GM13977 (cell line): ENCODE data around the gene TMIGD3.
A peak's percentile ranks its signal among the peaks of the same experiment; 100 is the strongest.

Source experiments
- DNase-seq: peaks from one replicate; pipeline ENCODE4 v3.0.0; 2012; ENCODE audit warnings: low spot score
- in situ Hi-C: fragments of 300-500 bp; cut with MboI; formaldehyde crosslinking; loops from one replicate; pipeline ENCODE4 v1.12.0; 2022; ENCODE audit warnings: low sequenced_read_pairs, low pct_unique_long_range_greater_than_20kb, mixed read lengths, inconsistent platforms; ENCODE audit not compliant: unreplicated experiment
- TF ChIP-seq, protein P1 (sequence below): IDR thresholded peaks from 2 replicates; pipeline ENCODE4 v1.5.1; 2012; ENCODE audit warnings: mild to moderate bottlenecking, control low read depth; ENCODE audit not compliant: insufficient read depth; ENCODE audit errors: extremely low read depth, missing control alignments

Gene TMIGD3

DNA sequence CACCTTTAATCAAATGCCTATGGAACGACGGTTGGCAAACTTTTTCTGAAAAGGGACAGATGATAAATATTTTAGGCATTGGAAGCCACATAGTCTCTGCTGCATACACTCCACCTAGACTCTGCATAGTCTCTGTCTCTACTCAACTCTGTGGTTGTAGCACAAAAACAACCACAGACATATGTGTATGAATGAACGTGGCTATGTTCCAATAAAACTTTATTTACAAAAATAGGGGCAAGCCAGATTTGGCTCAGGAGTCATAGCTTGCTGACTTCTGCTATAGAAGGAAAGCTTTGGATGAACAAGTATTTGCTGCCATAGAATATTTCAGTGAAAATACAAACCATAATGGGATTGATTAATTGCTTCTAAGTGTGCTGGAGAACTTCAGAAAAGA is 37.5 kb upstream of the TMIGD3 start:
- in situ Hi-C loops: no loop called here
- no peak for DNase-seq
- TF ChIP-seq, protein P1, sequence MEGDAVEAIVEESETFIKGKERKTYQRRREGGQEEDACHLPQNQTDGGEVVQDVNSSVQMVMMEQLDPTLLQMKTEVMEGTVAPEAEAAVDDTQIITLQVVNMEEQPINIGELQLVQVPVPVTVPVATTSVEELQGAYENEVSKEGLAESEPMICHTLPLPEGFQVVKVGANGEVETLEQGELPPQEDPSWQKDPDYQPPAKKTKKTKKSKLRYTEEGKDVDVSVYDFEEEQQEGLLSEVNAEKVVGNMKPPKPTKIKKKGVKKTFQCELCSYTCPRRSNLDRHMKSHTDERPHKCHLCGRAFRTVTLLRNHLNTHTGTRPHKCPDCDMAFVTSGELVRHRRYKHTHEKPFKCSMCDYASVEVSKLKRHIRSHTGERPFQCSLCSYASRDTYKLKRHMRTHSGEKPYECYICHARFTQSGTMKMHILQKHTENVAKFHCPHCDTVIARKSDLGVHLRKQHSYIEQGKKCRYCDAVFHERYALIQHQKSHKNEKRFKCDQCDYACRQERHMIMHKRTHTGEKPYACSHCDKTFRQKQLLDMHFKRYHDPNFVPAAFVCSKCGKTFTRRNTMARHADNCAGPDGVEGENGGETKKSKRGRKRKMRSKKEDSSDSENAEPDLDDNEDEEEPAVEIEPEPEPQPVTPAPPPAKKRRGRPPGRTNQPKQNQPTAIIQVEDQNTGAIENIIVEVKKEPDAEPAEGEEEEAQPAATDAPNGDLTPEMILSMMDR: no peak

DNA sequence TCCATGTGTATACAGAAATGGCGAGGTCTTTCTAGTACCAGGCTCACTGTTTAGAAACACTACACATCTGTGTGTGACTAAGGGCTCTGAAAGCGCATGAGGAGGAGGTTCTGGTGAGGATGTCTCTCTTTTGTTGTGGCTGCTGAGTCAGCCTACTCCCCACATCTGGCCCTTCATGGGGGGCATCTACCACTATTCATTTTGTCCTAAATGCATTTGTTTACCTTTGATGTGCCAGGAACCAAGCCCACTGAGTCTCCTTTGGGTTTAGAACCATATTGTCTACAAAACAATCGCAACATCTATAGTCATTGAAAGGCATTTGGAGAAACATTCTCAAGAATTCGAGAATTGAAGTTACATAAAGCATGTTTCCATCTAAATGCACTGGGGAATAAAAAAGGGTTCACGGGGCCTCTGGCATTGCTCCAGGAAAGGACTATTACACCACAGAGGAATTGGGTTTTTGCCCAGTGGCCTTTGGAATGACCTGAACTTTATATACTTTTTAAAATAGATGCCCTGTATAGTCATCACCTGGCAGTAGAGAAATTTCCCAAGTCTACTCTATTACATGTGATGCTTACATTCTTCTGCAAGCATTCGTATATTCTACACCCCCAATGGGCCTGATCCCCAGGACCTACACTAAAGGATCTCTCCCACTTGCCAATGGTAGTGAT is 35.1 kb upstream of the TMIGD3 start:
- in situ Hi-C loops: no loop called here
- TF ChIP-seq, protein P1: no peak

DNA sequence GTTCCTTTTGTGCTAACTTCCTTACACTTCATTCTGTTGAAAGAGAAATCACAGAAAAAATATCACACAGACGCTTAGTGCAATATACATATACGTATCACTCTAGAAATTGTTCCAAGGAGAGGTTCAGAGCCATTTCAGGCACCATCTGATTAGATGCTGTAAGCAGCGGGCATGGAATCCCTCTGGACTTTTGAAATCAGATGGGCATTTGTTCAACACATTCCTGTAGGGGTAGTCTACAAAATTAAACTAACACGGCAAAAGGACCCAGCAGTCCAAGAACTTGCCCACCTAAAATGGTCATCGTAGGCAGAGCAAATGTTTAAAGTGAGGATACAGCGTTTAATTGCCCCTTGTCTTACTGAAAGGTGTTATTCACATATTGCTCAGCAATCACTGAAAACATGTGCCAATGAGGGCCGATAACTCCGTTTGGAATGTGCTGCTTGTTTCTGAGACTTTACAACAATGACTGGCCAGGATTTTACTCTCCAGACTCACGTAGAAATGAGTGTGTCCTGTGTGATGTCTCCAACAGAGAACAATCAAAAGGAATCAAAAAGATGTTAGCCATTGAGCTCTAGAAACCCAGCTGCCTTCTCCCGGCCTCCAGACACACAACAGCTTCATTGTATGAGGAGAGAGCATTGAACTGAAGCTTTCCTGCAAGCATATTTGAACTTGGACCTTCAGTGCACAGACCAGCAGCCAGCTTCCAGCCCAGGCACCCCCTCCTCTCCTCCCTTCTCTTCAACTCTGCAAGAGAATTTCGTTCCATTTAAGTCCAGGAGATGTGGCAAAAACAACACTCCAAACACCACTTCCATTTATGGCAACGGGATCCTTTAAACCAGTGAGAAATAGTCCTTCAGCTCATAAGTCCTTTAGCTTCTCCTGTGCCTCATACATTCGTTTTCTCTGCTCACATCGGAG is 32.1 kb upstream of the TMIGD3 start:
- in situ Hi-C loops: no loop called here

More for the DNA sequence above, 35.1 kb upstream of the TMIGD3 start:
- DNase-seq: no peak

DNA sequence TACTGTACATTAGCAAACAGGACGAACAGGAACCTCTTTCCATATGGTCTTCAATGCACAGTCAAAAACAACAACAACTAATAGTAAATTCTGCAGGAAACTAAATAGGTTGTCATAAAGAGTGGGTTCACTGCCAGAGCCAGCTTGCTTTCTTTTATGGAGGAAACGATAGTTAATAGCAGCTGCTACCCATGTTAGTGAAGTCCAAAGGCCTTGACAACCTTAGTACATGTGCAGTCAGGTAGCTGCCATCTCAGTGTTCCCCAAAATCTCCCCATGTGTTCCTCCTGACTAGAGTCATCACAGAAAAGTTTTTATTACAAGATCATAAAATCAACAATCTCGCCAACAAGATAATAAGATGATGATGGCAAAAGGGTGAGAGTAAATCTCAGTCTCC is 16.6 kb upstream of the TMIGD3 start:
- in situ Hi-C loops: no loop called here
- TF ChIP-seq, protein P1: no peak
- no peak for DNase-seq

More for the DNA sequence above, 32.1 kb upstream of the TMIGD3 start:
- DNase-seq: no peak
- TF ChIP-seq, protein P1: no peak

DNA sequence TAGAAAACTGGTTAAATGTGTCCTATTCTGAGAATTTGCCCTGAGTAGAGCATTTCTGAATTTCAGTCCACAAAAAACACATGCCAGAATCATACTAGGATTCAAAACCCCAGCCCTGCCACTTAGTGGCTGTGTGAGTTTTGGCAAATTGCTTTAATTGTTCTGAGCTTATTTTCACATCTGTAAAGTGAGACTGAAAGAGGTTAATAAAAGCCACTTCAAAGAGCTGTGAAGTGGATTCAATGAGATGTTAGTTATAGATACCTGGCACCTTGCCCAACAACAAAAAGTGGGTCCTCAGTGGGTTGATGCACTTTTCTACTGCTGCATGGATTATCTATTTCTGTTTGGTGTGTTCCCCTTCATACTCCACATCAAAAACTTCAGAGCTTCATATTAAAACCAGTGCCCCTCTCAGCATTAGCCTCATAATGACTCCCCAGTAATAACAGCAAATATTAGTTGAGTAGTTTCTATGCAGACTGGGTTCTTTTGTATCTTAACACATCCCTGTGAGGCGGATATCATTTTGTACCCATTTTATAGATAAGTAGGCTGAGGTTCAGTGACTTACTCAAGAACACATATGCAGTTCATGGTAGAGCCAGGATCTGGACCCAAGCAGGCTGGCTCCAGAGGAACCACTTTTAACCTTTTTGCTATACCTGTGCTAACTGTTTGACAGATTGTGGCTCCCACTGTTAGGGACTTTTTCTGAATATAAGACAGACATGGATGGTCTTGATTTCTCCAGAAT is 14.2 kb upstream of the TMIGD3 start:
- DNase-seq: no peak
- TF ChIP-seq, protein P1: no peak
- in situ Hi-C loops: no loop called here

DNA sequence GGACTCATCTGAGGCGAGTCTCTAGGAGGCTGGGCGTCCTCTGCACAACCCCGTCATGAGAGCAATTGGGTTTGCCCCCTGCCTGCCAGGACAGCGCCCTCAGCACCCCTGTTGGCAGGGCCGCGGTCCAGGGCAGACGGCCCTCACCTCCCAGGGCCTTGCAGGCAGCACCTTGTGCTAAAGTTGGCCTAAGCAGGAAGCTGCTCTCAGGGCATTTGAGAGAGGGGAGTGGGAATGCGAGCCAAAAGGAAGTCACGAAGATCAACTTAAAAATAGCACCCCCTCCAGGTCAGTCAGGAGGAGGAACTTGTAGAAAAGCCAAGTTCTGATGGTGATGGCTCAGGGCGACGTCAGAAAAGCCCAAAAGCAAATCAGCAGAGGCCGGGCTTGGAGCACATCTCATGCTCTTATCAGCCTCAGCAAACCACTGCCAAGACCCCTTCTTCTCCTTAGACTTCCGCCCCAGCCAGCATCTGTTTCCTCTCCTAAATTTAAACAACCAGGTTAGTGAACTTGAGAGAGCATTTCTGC is 12.6 kb upstream of the TMIGD3 start:
- TF ChIP-seq, protein P1: peak; percentile 30
- in situ Hi-C loops: no loop called here
- DNase-seq: peak; percentile 60
